Right cardiac atrium (tissue), 5 donors: ENCODE measurements around the gene ZNF618. TPM values are rescaled to one million over a fixed set of nuclear protein-coding genes. Genes with fewer than 3 reads are reported as not detected.

ENCODE experiments used
- ATAC-seq, 2 donors: fragments of 200-7000 bp; cut with Tn5 transposase; one replicate each; pipeline versions ENCODE4 v1.8.0 to v1.9.1; 2020; ENCODE audit warnings: moderate library complexity in 2 of 2, mild to moderate bottlenecking in 1 of 2
- DNase-seq, 3 donors: peaks; one replicate each; pipeline ENCODE4 v3.0.0-alpha.2; 2020
- H3K27ac ChIP-seq: one replicate; pipeline ENCODE4 v1.5.1; 2013; ENCODE audit warnings: mild to moderate bottlenecking, low read length, control low read depth, moderate library complexity
- H3K27me3 ChIP-seq: one replicate; pipeline ENCODE4 v1.6.1; 2013; ENCODE audit not compliant: control insufficient read depth, insufficient read depth
- H3K4me1 ChIP-seq: one replicate; pipeline ENCODE4 v1.6.1; 2013; ENCODE audit warnings: low read length; ENCODE audit not compliant: control insufficient read depth, insufficient read depth
- H3K4me3 ChIP-seq: one replicate; pipeline ENCODE4 v1.5.1; 2013; ENCODE audit warnings: low read length, control low read depth
- H3K9me3 ChIP-seq: one replicate; pipeline ENCODE4 v1.6.1; 2013; ENCODE audit warnings: low read length; ENCODE audit not compliant: control insufficient read depth
- WGBS: extraction: QIAGEN DNeasy Blood & Tissue Kit; methylation state at CpG from one replicate; pipeline ENCODE4 v1.1.7; 2013; 5-methylcytosine and 5-hydroxymethylcytosine counted together
- intact Hi-C, 4 donors: fragments of 100-400 bp; cut with DNase I; formaldehyde crosslinking; loops; one replicate each; pipeline versions ENCODE4 v1.11.0 to v1.14.0; 2022 to 2023
- polyA plus RNA-seq: library from polyadenylated mRNA; stranded (reverse); fragments of 200-250 nt; gene quantifications from one replicate; pipeline ENCODE4 v1.2.3, GENCODE V29; 2013
- total RNA-seq, 4 donors: library from RNA; stranded (reverse); fragmentation: NEBNext Ultra II Directional; extraction: Animal tissue kit (Norgen Biotek cat#: 25700); gene quantifications; one replicate each; pipeline ENCODE4 v1.2.1, GENCODE V29; 2021
- donor health status: healthy with polysubstance abuse.
- donor health status: DM: no; HTN: yes; CAD: no.
- donor health status: DM: no; HTN: no; CAD: no.
- donor health status: DM: no; HTN: yes; CAD: no; lungs with severe emphysema.
- donor health status: DM: yes; HTN: yes; CAD: no.

Gene ZNF618
- total and polyA plus RNA-seq, 5 donors, result 1.4 to 3.3 (median 2.7) TPM

- Histone ChIP-seq H3K4me1 (no peaks in the 10 kb centered on the region), H3K27me3 (no peaks in the 10 kb centered on the region), H3K27ac (no peak overlapping the region), H3K9me3 (no peaks in the 10 kb centered on the region), H3K4me3 (no peak overlapping the region)
- no peak for ATAC-seq
- intact Hi-C loops, result no loop called here
- no peak for DNase-seq
- 99% methylated on average over 2 of the region's 2 CpGs for WGBS
These were observed 139.5 kb downstream of the ZNF618 start for GRCh38 chr9:114015607-114016006.

- no peaks in the 10 kb centered on the region for H3K4me1 ChIP-seq
- no peak overlapping the region for H3K4me3 ChIP-seq
- no peak for DNase-seq
- no peak overlapping the region for H3K27ac ChIP-seq
- intact Hi-C loops, result no loop called here
- WGBS, result 92% methylated on average over 6 of the region's 6 CpGs
- no peaks in the 10 kb centered on the region for H3K27me3 ChIP-seq
- H3K9me3 ChIP-seq, result no peaks in the 10 kb centered on the region
- ATAC-seq, result no peak
These were observed 140.0 kb downstream of the ZNF618 start for GRCh38 chr9:114016101-114016500.

- no peak overlapping the region for H3K4me3 ChIP-seq
- intact Hi-C loops, result no loop called here
- H3K27me3 ChIP-seq, result no peaks in the 10 kb centered on the region
- H3K4me1 ChIP-seq, result no peaks in the 10 kb centered on the region
- DNase-seq (no peak), ATAC-seq (no peak)
- H3K9me3 ChIP-seq, result no peaks in the 10 kb centered on the region
- no peak overlapping the region for H3K27ac ChIP-seq
- 94% methylated on average over 14 of the region's 14 CpGs for WGBS
These were observed 140.7 kb downstream of the ZNF618 start for GRCh38 chr9:114016629-114017423.

GRCh38 chr9:114017741-114018715, 141.9 kb downstream of the ZNF618 start:
- ATAC-seq (no peak), DNase-seq (no peak)
- Histone ChIP-seq H3K4me1 (no peaks in the 10 kb centered on the region), H3K9me3 (no peaks in the 10 kb centered on the region), H3K27me3 (no peaks in the 10 kb centered on the region), H3K27ac (no peak overlapping the region), H3K4me3 (no peak overlapping the region)
- 88% methylated on average over 6 of the region's 6 CpGs for WGBS
- intact Hi-C loops, result no loop called here

GRCh38 chr9:114021578-114021977, 145.5 kb downstream of the ZNF618 start:
- intact Hi-C loops, result no loop called here
- H3K4me3 ChIP-seq, result no peak overlapping the region
- H3K27ac ChIP-seq, result no peak overlapping the region
- 88% methylated on average over 3 of the region's 3 CpGs for WGBS
- ATAC-seq (no peak), DNase-seq (no peak)
- H3K4me1 ChIP-seq, result no peaks in the 10 kb centered on the region
- no peaks in the 10 kb centered on the region for H3K27me3 ChIP-seq
- H3K9me3 ChIP-seq, result no peaks in the 10 kb centered on the region

GRCh38 chr9:114023961-114024360, 147.9 kb downstream of the ZNF618 start:
- Histone ChIP-seq H3K27ac (no peak overlapping the region), H3K4me1 (no peaks in the 10 kb centered on the region), H3K9me3 (no peaks in the 10 kb centered on the region), H3K4me3 (no peak overlapping the region), H3K27me3 (no peaks in the 10 kb centered on the region)
- intact Hi-C loops, result no loop called here
- DNase-seq, result no peak
- WGBS, result 95% methylated on average over 1 of the region's 1 CpG
- no peak for ATAC-seq

- 89% methylated on average over 3 of the region's 3 CpGs for WGBS
- Histone ChIP-seq H3K4me3 (no peak overlapping the region), H3K27me3 (no peaks in the 10 kb centered on the region), H3K9me3 (no peaks in the 10 kb centered on the region), H3K4me1 (no peaks in the 10 kb centered on the region), H3K27ac (no peak overlapping the region)
- ATAC-seq (no peak), DNase-seq (no peak)
- intact Hi-C loops, result no loop called here
These were observed 149.2 kb downstream of the ZNF618 start for GRCh38 chr9:114025196-114025753.

- intact Hi-C loops, result no loop called here
These were observed 149.7 kb downstream of the ZNF618 start for GRCh38 chr9:114025760-114026159.

GRCh38 chr9:114026335-114026734, 150.2 kb downstream of the ZNF618 start:
- H3K9me3 ChIP-seq, result no peaks in the 10 kb centered on the region
- DNase-seq, result no peak
- H3K27ac ChIP-seq, result no peak overlapping the region
- intact Hi-C loops, result no loop called here
- H3K27me3 ChIP-seq, result no peaks in the 10 kb centered on the region
- 78% methylated on average over 4 of the region's 4 CpGs for WGBS
- ATAC-seq, result no peak
- H3K4me1 ChIP-seq, result no peaks in the 10 kb centered on the region
- H3K4me3 ChIP-seq, result no peak overlapping the region

More at GRCh38 chr9:114025760-114026159, 149.7 kb downstream of the ZNF618 start:
- H3K4me3 ChIP-seq, result no peak overlapping the region
- H3K9me3 ChIP-seq, result no peaks in the 10 kb centered on the region
- no peaks in the 10 kb centered on the region for H3K4me1 ChIP-seq
- H3K27ac ChIP-seq, result no peak overlapping the region
- no peak for ATAC-seq
- no peaks in the 10 kb centered on the region for H3K27me3 ChIP-seq
- no peak for DNase-seq
- 96% methylated on average over 5 of the region's 5 CpGs for WGBS

- no peaks in the 10 kb centered on the region for H3K27me3 ChIP-seq
- no peak overlapping the region for H3K4me3 ChIP-seq
- peak in 1 of 3 donors; percentile 36 for DNase-seq
- H3K9me3 ChIP-seq, result no peaks in the 10 kb centered on the region
- H3K4me1 ChIP-seq, result no peaks in the 10 kb centered on the region
- intact Hi-C loops, result no loop called here
- WGBS, result 90% methylated on average over 13 of the region's 13 CpGs
- no peak overlapping the region for H3K27ac ChIP-seq
- ATAC-seq, result no peak
These were observed 151.2 kb downstream of the ZNF618 start for GRCh38 chr9:114027159-114027862.
